H1 (cell line): ENCODE results near the gene GJA5. TPM values are rescaled to one million over a fixed set of nuclear protein-coding genes. Genes with fewer than 3 reads are reported as not detected.

Experiments used
- HDAC2 ChIP-seq, 2 experiments: fragments of 300-600 bp in 1 of 2; sonication (generic) in 1 of 2; IDR thresholded peaks; 2 replicates each; pipeline ENCODE4 v1.6.1; 2011 to 2012; ENCODE audit warnings: low read depth in 2 of 2, low read length in 2 of 2, mild to moderate bottlenecking in 2 of 2, moderate library complexity in 2 of 2, borderline replicate concordance in 1 of 2, inconsistent platforms in 1 of 2
- SIRT6 ChIP-seq: IDR thresholded peaks from one replicate; pipeline ENCODE4 v1.7.1; 2012; ENCODE audit warnings: low read length, inconsistent platforms
- polyA plus RNA-seq, 7 experiments: library from polyadenylated mRNA; depleted of rRNA in 3 of 7; stranded (reverse) in 5 of 7; unstranded in 2 of 7; fragments of >200 nt in 5 of 7; fragments of 200-250 nt in 2 of 7; gene quantifications; 1 replicate in 5 of 7; 2 replicates in 1 of 7; 4 replicates in 1 of 7; pipeline versions ENCODE4 v1.2.1 to v1.2.3, GENCODE V29; 2011 to 2013; ENCODE audit warnings: missing spikeins in 2 of 7, mixed read lengths in 2 of 7
- total RNA-seq: library from RNA; stranded (reverse); fragmentation: NEBNext Ultra II Directional; extraction: Animal tissue kit (Norgen Biotek cat#: 25700); gene quantifications from 2 replicates; pipeline ENCODE4 v1.2.1, GENCODE V29; 2021
- TF ChIP-seq, protein P1 (sequence below): fragments of 300-600 bp; sonication (generic); IDR thresholded peaks from 2 replicates; pipeline ENCODE4 v1.7.1; 2012; ENCODE audit warnings: low read length, moderate library complexity, mild to moderate bottlenecking, inconsistent platforms; ENCODE audit not compliant: insufficient replicate concordance

GJA5 gene
- total and polyA plus RNA-seq, 2 of the 8 experiments (the other 6 are each of a cell fraction or from before 2014, with no cell fraction given), result 1.2 to 2.7 TPM

DNA sequence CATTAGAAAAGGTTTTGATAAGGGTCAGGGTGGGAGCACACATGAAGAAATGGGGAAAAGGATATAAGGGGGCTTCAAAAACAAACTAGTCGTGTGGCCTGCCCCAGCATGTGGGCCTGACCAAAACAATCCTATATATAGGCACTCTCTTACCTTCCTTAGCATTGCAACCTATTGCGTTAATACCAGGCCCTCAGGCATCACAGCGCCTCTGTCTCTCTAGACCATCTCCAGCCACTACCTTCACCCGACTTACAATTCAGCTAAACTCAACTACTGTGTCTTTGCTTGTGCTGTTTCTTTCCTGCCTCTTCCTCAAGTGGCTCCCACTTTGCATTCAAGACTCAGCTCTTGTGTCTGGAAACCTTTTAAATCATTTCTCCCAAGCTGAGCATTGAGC, 47.0 kb upstream of the GJA5 start (continued):
- TF ChIP-seq HDAC2 (IDR thresholded peaks at IDR 0.05; ENCODE audit: borderline replicate concordance in 1 of 2, low read depth in 2 of 2, low read length in 2 of 2) (no peak), SIRT6 (no peak)
- TF ChIP-seq, protein P1, sequence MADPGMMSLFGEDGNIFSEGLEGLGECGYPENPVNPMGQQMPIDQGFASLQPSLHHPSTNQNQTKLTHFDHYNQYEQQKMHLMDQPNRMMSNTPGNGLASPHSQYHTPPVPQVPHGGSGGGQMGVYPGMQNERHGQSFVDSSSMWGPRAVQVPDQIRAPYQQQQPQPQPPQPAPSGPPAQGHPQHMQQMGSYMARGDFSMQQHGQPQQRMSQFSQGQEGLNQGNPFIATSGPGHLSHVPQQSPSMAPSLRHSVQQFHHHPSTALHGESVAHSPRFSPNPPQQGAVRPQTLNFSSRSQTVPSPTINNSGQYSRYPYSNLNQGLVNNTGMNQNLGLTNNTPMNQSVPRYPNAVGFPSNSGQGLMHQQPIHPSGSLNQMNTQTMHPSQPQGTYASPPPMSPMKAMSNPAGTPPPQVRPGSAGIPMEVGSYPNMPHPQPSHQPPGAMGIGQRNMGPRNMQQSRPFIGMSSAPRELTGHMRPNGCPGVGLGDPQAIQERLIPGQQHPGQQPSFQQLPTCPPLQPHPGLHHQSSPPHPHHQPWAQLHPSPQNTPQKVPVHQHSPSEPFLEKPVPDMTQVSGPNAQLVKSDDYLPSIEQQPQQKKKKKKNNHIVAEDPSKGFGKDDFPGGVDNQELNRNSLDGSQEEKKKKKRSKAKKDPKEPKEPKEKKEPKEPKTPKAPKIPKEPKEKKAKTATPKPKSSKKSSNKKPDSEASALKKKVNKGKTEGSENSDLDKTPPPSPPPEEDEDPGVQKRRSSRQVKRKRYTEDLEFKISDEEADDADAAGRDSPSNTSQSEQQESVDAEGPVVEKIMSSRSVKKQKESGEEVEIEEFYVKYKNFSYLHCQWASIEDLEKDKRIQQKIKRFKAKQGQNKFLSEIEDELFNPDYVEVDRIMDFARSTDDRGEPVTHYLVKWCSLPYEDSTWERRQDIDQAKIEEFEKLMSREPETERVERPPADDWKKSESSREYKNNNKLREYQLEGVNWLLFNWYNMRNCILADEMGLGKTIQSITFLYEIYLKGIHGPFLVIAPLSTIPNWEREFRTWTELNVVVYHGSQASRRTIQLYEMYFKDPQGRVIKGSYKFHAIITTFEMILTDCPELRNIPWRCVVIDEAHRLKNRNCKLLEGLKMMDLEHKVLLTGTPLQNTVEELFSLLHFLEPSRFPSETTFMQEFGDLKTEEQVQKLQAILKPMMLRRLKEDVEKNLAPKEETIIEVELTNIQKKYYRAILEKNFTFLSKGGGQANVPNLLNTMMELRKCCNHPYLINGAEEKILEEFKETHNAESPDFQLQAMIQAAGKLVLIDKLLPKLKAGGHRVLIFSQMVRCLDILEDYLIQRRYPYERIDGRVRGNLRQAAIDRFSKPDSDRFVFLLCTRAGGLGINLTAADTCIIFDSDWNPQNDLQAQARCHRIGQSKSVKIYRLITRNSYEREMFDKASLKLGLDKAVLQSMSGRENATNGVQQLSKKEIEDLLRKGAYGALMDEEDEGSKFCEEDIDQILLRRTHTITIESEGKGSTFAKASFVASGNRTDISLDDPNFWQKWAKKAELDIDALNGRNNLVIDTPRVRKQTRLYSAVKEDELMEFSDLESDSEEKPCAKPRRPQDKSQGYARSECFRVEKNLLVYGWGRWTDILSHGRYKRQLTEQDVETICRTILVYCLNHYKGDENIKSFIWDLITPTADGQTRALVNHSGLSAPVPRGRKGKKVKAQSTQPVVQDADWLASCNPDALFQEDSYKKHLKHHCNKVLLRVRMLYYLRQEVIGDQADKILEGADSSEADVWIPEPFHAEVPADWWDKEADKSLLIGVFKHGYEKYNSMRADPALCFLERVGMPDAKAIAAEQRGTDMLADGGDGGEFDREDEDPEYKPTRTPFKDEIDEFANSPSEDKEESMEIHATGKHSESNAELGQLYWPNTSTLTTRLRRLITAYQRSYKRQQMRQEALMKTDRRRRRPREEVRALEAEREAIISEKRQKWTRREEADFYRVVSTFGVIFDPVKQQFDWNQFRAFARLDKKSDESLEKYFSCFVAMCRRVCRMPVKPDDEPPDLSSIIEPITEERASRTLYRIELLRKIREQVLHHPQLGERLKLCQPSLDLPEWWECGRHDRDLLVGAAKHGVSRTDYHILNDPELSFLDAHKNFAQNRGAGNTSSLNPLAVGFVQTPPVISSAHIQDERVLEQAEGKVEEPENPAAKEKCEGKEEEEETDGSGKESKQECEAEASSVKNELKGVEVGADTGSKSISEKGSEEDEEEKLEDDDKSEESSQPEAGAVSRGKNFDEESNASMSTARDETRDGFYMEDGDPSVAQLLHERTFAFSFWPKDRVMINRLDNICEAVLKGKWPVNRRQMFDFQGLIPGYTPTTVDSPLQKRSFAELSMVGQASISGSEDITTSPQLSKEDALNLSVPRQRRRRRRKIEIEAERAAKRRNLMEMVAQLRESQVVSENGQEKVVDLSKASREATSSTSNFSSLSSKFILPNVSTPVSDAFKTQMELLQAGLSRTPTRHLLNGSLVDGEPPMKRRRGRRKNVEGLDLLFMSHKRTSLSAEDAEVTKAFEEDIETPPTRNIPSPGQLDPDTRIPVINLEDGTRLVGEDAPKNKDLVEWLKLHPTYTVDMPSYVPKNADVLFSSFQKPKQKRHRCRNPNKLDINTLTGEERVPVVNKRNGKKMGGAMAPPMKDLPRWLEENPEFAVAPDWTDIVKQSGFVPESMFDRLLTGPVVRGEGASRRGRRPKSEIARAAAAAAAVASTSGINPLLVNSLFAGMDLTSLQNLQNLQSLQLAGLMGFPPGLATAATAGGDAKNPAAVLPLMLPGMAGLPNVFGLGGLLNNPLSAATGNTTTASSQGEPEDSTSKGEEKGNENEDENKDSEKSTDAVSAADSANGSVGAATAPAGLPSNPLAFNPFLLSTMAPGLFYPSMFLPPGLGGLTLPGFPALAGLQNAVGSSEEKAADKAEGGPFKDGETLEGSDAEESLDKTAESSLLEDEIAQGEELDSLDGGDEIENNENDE, result no peak
